Measurements from ENCODE around the gene TCERG1L.
"Not testable (repeated sequence)": the region's sequence is repeated elsewhere in the genome, so short reads cannot be mapped to it uniquely, and the experiment has no call there.

The TCERG1L gene

GRCh38 chr10:131162866-131163843 lies 148.4 kb downstream of the TCERG1L start:
- Histone ChIP-seq H3K9me3 (replicated peaks; ENCODE audit: low read length) (peaks cover 34% of the 10 kb centered on the region), H3K9ac (ENCODE audit: low read depth, low read length) (no peak overlapping the region), H3K36me3 (ENCODE audit: insufficient read depth, low read length) (no peaks in the 10 kb centered on the region), H3K27me3 (ENCODE audit: control insufficient read depth, insufficient read depth, low read length) (no peaks in the 10 kb centered on the region), H3K4me3 (ENCODE audit: low read length) (no peak overlapping the region), H3K4me1 (ENCODE audit: control insufficient read depth, insufficient read depth, low read length) (no peaks in the 10 kb centered on the region), H3K4me2 (ENCODE audit: low read length) (no peak overlapping the region)

GRCh38 chr10:131162211-131162610 lies 149.3 kb downstream of the TCERG1L start:
- Histone ChIP-seq H3K27me3 (ENCODE audit: control insufficient read depth, insufficient read depth, low read length) (no peaks in the 10 kb centered on the region), H3K4me3 (ENCODE audit: low read length) (no peak overlapping the region), H3K4me1 (ENCODE audit: control insufficient read depth, insufficient read depth, low read length) (no peaks in the 10 kb centered on the region), H3K36me3 (ENCODE audit: insufficient read depth, low read length) (no peaks in the 10 kb centered on the region), H3K9ac (ENCODE audit: low read depth, low read length) (no peak overlapping the region), H3K9me3 (replicated peaks; ENCODE audit: low read length) (peaks cover 34% of the 10 kb centered on the region), H3K4me2 (ENCODE audit: low read length) (no peak overlapping the region)

GRCh38 chr10:131161087-131161486 lies 150.4 kb downstream of the TCERG1L start:
- Histone ChIP-seq H3K27me3 (ENCODE audit: control insufficient read depth, insufficient read depth, low read length) (no peaks in the 10 kb centered on the region), H3K4me1 (ENCODE audit: control insufficient read depth, insufficient read depth, low read length) (no peaks in the 10 kb centered on the region), H3K4me2 (ENCODE audit: low read length) (no peak overlapping the region), H3K9ac (ENCODE audit: low read depth, low read length) (no peak overlapping the region), H3K4me3 (ENCODE audit: low read length) (no peak overlapping the region), H3K9me3 (replicated peaks; ENCODE audit: low read length) (peaks cover 27% of the 10 kb centered on the region), H3K36me3 (ENCODE audit: insufficient read depth, low read length) (no peaks in the 10 kb centered on the region)

GRCh38 chr10:131160219-131160875 lies 151.2 kb downstream of the TCERG1L start:
- Histone ChIP-seq H3K4me2 (ENCODE audit: low read length) (no peak overlapping the region), H3K36me3 (ENCODE audit: insufficient read depth, low read length) (no peaks in the 10 kb centered on the region), H3K4me1 (ENCODE audit: control insufficient read depth, insufficient read depth, low read length) (no peaks in the 10 kb centered on the region), H3K4me3 (ENCODE audit: low read length) (no peak overlapping the region), H3K27me3 (ENCODE audit: control insufficient read depth, insufficient read depth, low read length) (no peaks in the 10 kb centered on the region), H3K9ac (ENCODE audit: low read depth, low read length) (no peak overlapping the region), H3K9me3 (replicated peaks; ENCODE audit: low read length) (peaks cover 26% of the 10 kb centered on the region)

- no peaks in the 10 kb centered on the region for H3K27me3 ChIP-seq (ENCODE audit: control insufficient read depth, insufficient read depth, low read length)
- no peaks in the 10 kb centered on the region for H3K36me3 ChIP-seq (ENCODE audit: insufficient read depth, low read length)
- no peak overlapping the region for H3K4me2 ChIP-seq (ENCODE audit: low read length)
- no peak overlapping the region for H3K9ac ChIP-seq (ENCODE audit: low read depth, low read length)
- no peaks in the 10 kb centered on the region for H3K4me1 ChIP-seq (ENCODE audit: control insufficient read depth, insufficient read depth, low read length)
- peaks cover 30% of the 10 kb centered on the region for H3K9me3 ChIP-seq (replicated peaks; ENCODE audit: low read length)
- no peak overlapping the region for H3K4me3 ChIP-seq (ENCODE audit: low read length)
These were observed 151.8 kb downstream of the TCERG1L start for GRCh38 chr10:131159771-131160170.

- Histone ChIP-seq H3K27me3 (ENCODE audit: control insufficient read depth, insufficient read depth, low read length) (no peaks in the 10 kb centered on the region), H3K4me3 (ENCODE audit: low read length) (no peak overlapping the region), H3K9ac (ENCODE audit: low read depth, low read length) (no peak overlapping the region), H3K4me2 (ENCODE audit: low read length) (no peak overlapping the region), H3K4me1 (ENCODE audit: control insufficient read depth, insufficient read depth, low read length) (no peaks in the 10 kb centered on the region), H3K9me3 (replicated peaks; ENCODE audit: low read length) (peaks cover 37% of the 10 kb centered on the region), H3K36me3 (ENCODE audit: insufficient read depth, low read length) (no peaks in the 10 kb centered on the region)
These were observed 152.8 kb downstream of the TCERG1L start for GRCh38 chr10:131158695-131159094.

- peaks cover 36% of the 10 kb centered on the region for H3K9me3 ChIP-seq (replicated peaks; ENCODE audit: low read length)
- H3K4me1 ChIP-seq (ENCODE audit: control insufficient read depth, insufficient read depth, low read length): no peaks in the 10 kb centered on the region
- no peak overlapping the region for H3K4me2 ChIP-seq (ENCODE audit: low read length)
- no peak overlapping the region for H3K4me3 ChIP-seq (ENCODE audit: low read length)
- no peaks in the 10 kb centered on the region for H3K36me3 ChIP-seq (ENCODE audit: insufficient read depth, low read length)
- no peak overlapping the region for H3K9ac ChIP-seq (ENCODE audit: low read depth, low read length)
- H3K27me3 ChIP-seq (ENCODE audit: control insufficient read depth, insufficient read depth, low read length): no peaks in the 10 kb centered on the region
These were observed 153.6 kb downstream of the TCERG1L start for GRCh38 chr10:131157899-131158298.

- Histone ChIP-seq H3K4me1 (ENCODE audit: control insufficient read depth, insufficient read depth, low read length) (no peaks in the 10 kb centered on the region), H3K27me3 (ENCODE audit: control insufficient read depth, insufficient read depth, low read length) (no peaks in the 10 kb centered on the region), H3K36me3 (ENCODE audit: insufficient read depth, low read length) (no peaks in the 10 kb centered on the region), H3K9me3 (replicated peaks; ENCODE audit: low read length) (peaks cover 28% of the 10 kb centered on the region), H3K9ac (ENCODE audit: low read depth, low read length) (no peak overlapping the region), H3K4me2 (ENCODE audit: low read length) (no peak overlapping the region), H3K4me3 (ENCODE audit: low read length) (no peak overlapping the region)
These were observed 155.7 kb downstream of the TCERG1L start for GRCh38 chr10:131155876-131156230.

GRCh38 chr10:131155218-131155875 lies 156.2 kb downstream of the TCERG1L start:
- Histone ChIP-seq H3K36me3 (ENCODE audit: insufficient read depth, low read length) (no peaks in the 10 kb centered on the region), H3K9ac (ENCODE audit: low read depth, low read length) (no peak overlapping the region), H3K4me1 (ENCODE audit: control insufficient read depth, insufficient read depth, low read length) (no peaks in the 10 kb centered on the region), H3K4me3 (ENCODE audit: low read length) (no peak overlapping the region), H3K9me3 (replicated peaks; ENCODE audit: low read length) (peaks cover 26% of the 10 kb centered on the region), H3K27me3 (ENCODE audit: control insufficient read depth, insufficient read depth, low read length) (no peaks in the 10 kb centered on the region), H3K4me2 (ENCODE audit: low read length) (no peak overlapping the region)

- H3K36me3 ChIP-seq (ENCODE audit: insufficient read depth, low read length): no peaks in the 10 kb centered on the region
- peaks cover 18% of the 10 kb centered on the region for H3K9me3 ChIP-seq (replicated peaks; ENCODE audit: low read length)
- H3K4me1 ChIP-seq (ENCODE audit: control insufficient read depth, insufficient read depth, low read length): no peaks in the 10 kb centered on the region
- H3K4me2 ChIP-seq (ENCODE audit: low read length): no peak overlapping the region
- no peaks in the 10 kb centered on the region for H3K27me3 ChIP-seq (ENCODE audit: control insufficient read depth, insufficient read depth, low read length)
- no peak overlapping the region for H3K4me3 ChIP-seq (ENCODE audit: low read length)
- no peak overlapping the region for H3K9ac ChIP-seq (ENCODE audit: low read depth, low read length)
These were observed 157.1 kb downstream of the TCERG1L start for GRCh38 chr10:131154306-131155025.

GRCh38 chr10:131152456-131152855 lies 159.1 kb downstream of the TCERG1L start:
- H3K4me2 ChIP-seq (ENCODE audit: low read length); H3K36me3 ChIP-seq (ENCODE audit: insufficient read depth, low read length); H3K9ac ChIP-seq (ENCODE audit: low read depth, low read length); H3K4me1 ChIP-seq (ENCODE audit: control insufficient read depth, insufficient read depth, low read length); H3K27me3 ChIP-seq (ENCODE audit: control insufficient read depth, insufficient read depth, low read length); H3K4me3 ChIP-seq (ENCODE audit: low read length): not testable (repeated sequence)
- peaks cover 30% of the 10 kb centered on the region for H3K9me3 ChIP-seq (replicated peaks; ENCODE audit: low read length)
